ENCODE data around the gene ZNF20. TPM values are rescaled to one million over a fixed set of nuclear protein-coding genes. Genes with fewer than 3 reads are reported as not detected.

Gene ZNF20
- total RNA-seq, 4 donors from 2014 or later, result 1.9 to 4.9 (median 3.1) TPM

- Histone ChIP-seq H3K4me1 (peaks cover 0 to 29% (median 3%) of the 10 kb centered on the region in 3 donors), H3K36me3 (peaks cover 0 to 16% of the 10 kb centered on the region in 2 donors), H3K9me3 (no peaks in the 10 kb centered on the region), H3K4me3 (peak overlapping the region; percentile 70 to 80), H3K27me3 (no peaks in the 10 kb centered on the region), H3K27ac (peak overlapping the region in 3 of 4 donors; percentile 80 to 89 (median 81))
- ATAC-seq, result no peak
- TF ChIP-seq CTCF (IDR thresholded peaks at IDR 0.05) (no peak), POLR2AphosphoS5 (IDR thresholded peaks at IDR 0.05) (no peak), POLR2A (IDR thresholded peaks at IDR 0.05) (no peak), EP300 (IDR thresholded peaks at IDR 0.05) (no peak)
- 8 to 13% methylated on average over 10 to 11 of the region's 11 CpGs for WGBS, 2 donors (ENCODE audit: low coverage in 1 of 2)
Observed at GRCh38 chr19:12155324-12155860, 15.2 kb upstream of the ZNF20 start.

GRCh38 chr19:12145348-12145747, 5.2 kb upstream of the ZNF20 start:
- 89 to 92% methylated on average over 6 to 8 of the region's 8 CpGs for WGBS, 2 donors (ENCODE audit: low coverage in 1 of 2)
- H3K4me3 ChIP-seq, result no peak overlapping the region
- no peak overlapping the region for H3K27ac ChIP-seq
- TF ChIP-seq POLR2A (IDR thresholded peaks at IDR 0.05) (no peak), POLR2AphosphoS5 (IDR thresholded peaks at IDR 0.05) (no peak), EP300 (IDR thresholded peaks at IDR 0.05) (no peak), CTCF (IDR thresholded peaks at IDR 0.05) (no peak)
- no peaks in the 10 kb centered on the region for H3K27me3 ChIP-seq
- H3K9me3 ChIP-seq, result peaks cover 0 to 5% (median 0%) of the 10 kb centered on the region in 3 donors
- ATAC-seq, result no peak
- H3K4me1 ChIP-seq, result peaks cover 0 to 12% (median 5%) of the 10 kb centered on the region in 3 donors
- peaks cover 0 to 54% of the 10 kb centered on the region in 2 donors for H3K36me3 ChIP-seq

GRCh38 chr19:12141405-12141736, 1.2 kb upstream of the ZNF20 start:
- 51 to 52% methylated on average over 4 to 8 of the region's 10 CpGs for WGBS, 2 donors (ENCODE audit: low coverage in 1 of 2)
- Histone ChIP-seq H3K4me3 (no peak overlapping the region), H3K27ac (no peak overlapping the region), H3K9me3 (peaks cover 0 to 5% (median 0%) of the 10 kb centered on the region in 3 donors), H3K4me1 (peaks cover 0 to 36% (median 5%) of the 10 kb centered on the region in 3 donors), H3K27me3 (no peaks in the 10 kb centered on the region), H3K36me3 (peaks cover 0 to 41% of the 10 kb centered on the region in 2 donors)
- TF ChIP-seq POLR2AphosphoS5 (IDR thresholded peaks at IDR 0.05), result no peak
- no peak for TF ChIP-seq CTCF (IDR thresholded peaks at IDR 0.05)
- TF ChIP-seq POLR2A (IDR thresholded peaks at IDR 0.05), result no peak
- TF ChIP-seq EP300 (IDR thresholded peaks at IDR 0.05), result no peak
- no peak for ATAC-seq

GRCh38 chr19:12140545-12141404, 625 bp upstream of the ZNF20 start:
- Histone ChIP-seq H3K27me3 (no peaks in the 10 kb centered on the region), H3K4me3 (peak overlapping the region; percentile 62 to 85), H3K36me3 (peaks cover 0 to 41% of the 10 kb centered on the region in 2 donors), H3K27ac (peak overlapping the region in 3 of 4 donors; percentile 82 to 91 (median 89)), H3K4me1 (peaks cover 0 to 36% (median 5%) of the 10 kb centered on the region in 3 donors), H3K9me3 (peaks cover 0 to 3% (median 0%) of the 10 kb centered on the region in 3 donors)
- ATAC-seq, result peak; percentile 83
- TF ChIP-seq POLR2A (IDR thresholded peaks at IDR 0.05) (no peak), CTCF (IDR thresholded peaks at IDR 0.05) (peak; percentile 90 to 96 (median 92)), POLR2AphosphoS5 (IDR thresholded peaks at IDR 0.05) (peak; percentile 52)
- WGBS, 2 donors (ENCODE audit: low coverage in 1 of 2), result 0 to 4% methylated on average over 4 to 10 of the region's 17 CpGs

All from gastroesophageal sphincter (tissue), 4 donors.